ENCODE results near the gene ABCC1.

ABCC1 gene

GRCh38 chr16:16082255-16082654, 132.8 kb downstream of the ABCC1 start:
- Mint-ChIP-seq H3K27me3 (ENCODE audit: low read depth, poor library complexity) (no peaks in the 10 kb centered on the region), H3K9me3 (peaks cover 11% of the 10 kb centered on the region), H3K4me1 (no peaks in the 10 kb centered on the region), H3K27ac (peak overlapping the region; percentile 81), H3K36me3 (ENCODE audit: low read depth) (peaks cover 77% of the 10 kb centered on the region), H3K4me3 (no peak overlapping the region)
- no peak for DNase-seq
- no peak for TF ChIP-seq CTCF (IDR thresholded peaks at IDR 0.05)

- H3K4me1 Mint-ChIP-seq, result no peaks in the 10 kb centered on the region
- no peak for DNase-seq
- no peak overlapping the region for H3K4me3 Mint-ChIP-seq
- H3K27ac Mint-ChIP-seq, result no peak overlapping the region
- no peaks in the 10 kb centered on the region for H3K27me3 Mint-ChIP-seq (ENCODE audit: low read depth, poor library complexity)
- TF ChIP-seq CTCF (IDR thresholded peaks at IDR 0.05), result no peak
- peaks cover 11% of the 10 kb centered on the region for H3K9me3 Mint-ChIP-seq
- peaks cover 78% of the 10 kb centered on the region for H3K36me3 Mint-ChIP-seq (ENCODE audit: low read depth)
Observed at GRCh38 chr16:16083421-16084156, 134.2 kb downstream of the ABCC1 start.

- Mint-ChIP-seq H3K36me3 (ENCODE audit: low read depth) (peaks cover 76% of the 10 kb centered on the region), H3K4me3 (no peak overlapping the region), H3K27me3 (ENCODE audit: low read depth, poor library complexity) (no peaks in the 10 kb centered on the region), H3K4me1 (no peaks in the 10 kb centered on the region), H3K27ac (no peak overlapping the region), H3K9me3 (peaks cover 11% of the 10 kb centered on the region)
- no peak for DNase-seq
- no peak for TF ChIP-seq CTCF (IDR thresholded peaks at IDR 0.05)
Observed at GRCh38 chr16:16084874-16085273, 135.5 kb downstream of the ABCC1 start.

GRCh38 chr16:16086653-16087446, 137.4 kb downstream of the ABCC1 start:
- Mint-ChIP-seq H3K9me3 (peaks cover 11% of the 10 kb centered on the region), H3K4me1 (peaks cover 10% of the 10 kb centered on the region), H3K27ac (no peak overlapping the region), H3K36me3 (ENCODE audit: low read depth) (peaks cover 81% of the 10 kb centered on the region), H3K27me3 (ENCODE audit: low read depth, poor library complexity) (no peaks in the 10 kb centered on the region), H3K4me3 (no peak overlapping the region)
- no peak for TF ChIP-seq CTCF (IDR thresholded peaks at IDR 0.05)
- DNase-seq, result no peak

GRCh38 chr16:16090238-16090637, 140.8 kb downstream of the ABCC1 start:
- Mint-ChIP-seq H3K4me3 (no peak overlapping the region), H3K27ac (no peak overlapping the region), H3K36me3 (ENCODE audit: low read depth) (peaks cover 70% of the 10 kb centered on the region), H3K9me3 (no peaks in the 10 kb centered on the region), H3K4me1 (peaks cover 17% of the 10 kb centered on the region), H3K27me3 (ENCODE audit: low read depth, poor library complexity) (no peaks in the 10 kb centered on the region)
- DNase-seq, result no peak
- TF ChIP-seq CTCF (IDR thresholded peaks at IDR 0.05), result no peak

Data from nephron progenitor cell (in vitro differentiated cells).